Superior temporal gyrus (tissue), 1 donor: Measurements from ENCODE around the gene ZNF534.
"Not testable (repeated sequence)": the region's sequence is repeated elsewhere in the genome, so short reads cannot be mapped to it uniquely, and the experiment has no call there.

Source experiments
- DNase-seq: peaks from one replicate; pipeline ENCODE4 v3.0.0-alpha.2; 2016; ENCODE audit errors: extremely low spot score

Gene ZNF534

GRCh38 chr19:52428937-52429336 is at the start of gene ZNF534:
TSS of gene ZNF534 (plus strand) at chr19:52429148. CDS start at chr19:52431475, 2,327 bp downstream.
- no peak for DNase-seq

- no peak for DNase-seq
These were observed 37.8 kb upstream of the ZNF534 start for GRCh38 chr19:52391135-52391534.

- DNase-seq: peak; percentile 97
These were observed 31.5 kb upstream of the ZNF534 start, which contains the start of gene ZNF528 for GRCh38 chr19:52397310-52398080. TSS of gene ZNF528 (plus strand) at chr19:52397849. CDS start at chr19:52402014, 4,165 bp downstream.

- DNase-seq: no peak
These were observed 30.9 kb upstream of the ZNF534 start for GRCh38 chr19:52398081-52398441.

- no peak for DNase-seq
These were observed 18.7 kb upstream of the ZNF534 start for GRCh38 chr19:52410276-52410675.

- no peak for DNase-seq
These were observed 13.2 kb upstream of the ZNF534 start for GRCh38 chr19:52415711-52416110.

GRCh38 chr19:52442179-52442578 is 13.2 kb downstream of the ZNF534 start:
- DNase-seq: no peak

- no peak for DNase-seq
These were observed 15.6 kb downstream of the ZNF534 start for GRCh38 chr19:52444506-52444905.

- DNase-seq: no peak
These were observed 22.3 kb downstream of the ZNF534 start for GRCh38 chr19:52451241-52451640.

GRCh38 chr19:52453324-52454094 is 24.6 kb downstream of the ZNF534 start, which contains the start of gene ZNF578:
TSS of gene ZNF578 (plus strand) at chr19:52453553. CDS start at chr19:52501846, 48,293 bp downstream.
- peak; percentile 72 for DNase-seq

GRCh38 chr19:52464798-52465470 is 36.0 kb downstream of the ZNF534 start:
- no peak for DNase-seq

- DNase-seq: no peak
These were observed 44.9 kb downstream of the ZNF534 start for GRCh38 chr19:52473655-52474350.

GRCh38 chr19:52474351-52475127 is 45.6 kb downstream of the ZNF534 start:
- DNase-seq: no peak

- not testable (repeated sequence) for DNase-seq
These were observed 55.3 kb downstream of the ZNF534 start for GRCh38 chr19:52484111-52484743.

GRCh38 chr19:52485064-52485463 is 56.1 kb downstream of the ZNF534 start:
- not testable (repeated sequence) for DNase-seq

GRCh38 chr19:52485561-52486240 is 56.8 kb downstream of the ZNF534 start:
- DNase-seq: not testable (repeated sequence)

GRCh38 chr19:52492201-52492993 is 63.4 kb downstream of the ZNF534 start:
- no peak for DNase-seq

GRCh38 chr19:52492994-52493470 is 64.1 kb downstream of the ZNF534 start:
- no peak for DNase-seq

- DNase-seq: no peak
These were observed 65.6 kb downstream of the ZNF534 start for GRCh38 chr19:52494518-52494917.
